Upper lobe of right lung (tissue), 1 donor: ENCODE measurements around the gene DDX27. TPM values are rescaled to one million over a fixed set of nuclear protein-coding genes. Genes with fewer than 3 reads are reported as not detected.
A peak's percentile ranks its signal among the peaks of the same experiment; 100 is the strongest.

Experiments used
- ATAC-seq: fragments of 200-7000 bp; cut with Tn5 transposase; one replicate; pipeline ENCODE4 v1.9.1; 2020; ENCODE audit warnings: mild to moderate bottlenecking, moderate library complexity
- DNase-seq: peaks from one replicate; pipeline ENCODE4 v3.0.0-alpha.2; 2020
- H3K27ac ChIP-seq: fragments of 200-600 bp; one replicate; pipeline ENCODE4 v1.8.0; 2022
- H3K27me3 ChIP-seq: fragments of 200-600 bp; one replicate; pipeline ENCODE4 v1.8.0; 2022; ENCODE audit warnings: mild to moderate bottlenecking
- H3K36me3 ChIP-seq: fragments of 200-600 bp; one replicate; pipeline ENCODE4 v1.8.0; 2022
- H3K4me1 ChIP-seq: fragments of 200-600 bp; one replicate; pipeline ENCODE4 v1.8.0; 2022
- H3K4me3 ChIP-seq: fragments of 200-600 bp; one replicate; pipeline ENCODE4 v1.8.0; 2022; ENCODE audit warnings: mild to moderate bottlenecking
- H3K9me3 ChIP-seq: fragments of 200-600 bp; one replicate; pipeline ENCODE4 v1.8.0; 2022
- intact Hi-C: fragments of 100-400 bp; cut with DNase I; formaldehyde crosslinking; loops from one replicate; pipeline ENCODE4 v1.11.0; 2022
- total RNA-seq: library from RNA; stranded (reverse); fragmentation: NEBNext Ultra II Directional; extraction: Animal tissue kit (Norgen Biotek cat#: 25700); gene quantifications from one replicate; pipeline ENCODE4 v1.2.1, GENCODE V29; 2021
- TF ChIP-seq, protein P1 (sequence below): fragments of 200-600 bp; IDR thresholded peaks from one replicate; pipeline ENCODE4 v1.8.0; 2022; ENCODE audit warnings: antibody characterized with exemption
- donor health status: DM: no; HTN: yes; CAD: no; lungs with severe emphysema.

DDX27 gene
- total RNA-seq, 1 donor from 2014 or later: 25.9 TPM

DNA sequence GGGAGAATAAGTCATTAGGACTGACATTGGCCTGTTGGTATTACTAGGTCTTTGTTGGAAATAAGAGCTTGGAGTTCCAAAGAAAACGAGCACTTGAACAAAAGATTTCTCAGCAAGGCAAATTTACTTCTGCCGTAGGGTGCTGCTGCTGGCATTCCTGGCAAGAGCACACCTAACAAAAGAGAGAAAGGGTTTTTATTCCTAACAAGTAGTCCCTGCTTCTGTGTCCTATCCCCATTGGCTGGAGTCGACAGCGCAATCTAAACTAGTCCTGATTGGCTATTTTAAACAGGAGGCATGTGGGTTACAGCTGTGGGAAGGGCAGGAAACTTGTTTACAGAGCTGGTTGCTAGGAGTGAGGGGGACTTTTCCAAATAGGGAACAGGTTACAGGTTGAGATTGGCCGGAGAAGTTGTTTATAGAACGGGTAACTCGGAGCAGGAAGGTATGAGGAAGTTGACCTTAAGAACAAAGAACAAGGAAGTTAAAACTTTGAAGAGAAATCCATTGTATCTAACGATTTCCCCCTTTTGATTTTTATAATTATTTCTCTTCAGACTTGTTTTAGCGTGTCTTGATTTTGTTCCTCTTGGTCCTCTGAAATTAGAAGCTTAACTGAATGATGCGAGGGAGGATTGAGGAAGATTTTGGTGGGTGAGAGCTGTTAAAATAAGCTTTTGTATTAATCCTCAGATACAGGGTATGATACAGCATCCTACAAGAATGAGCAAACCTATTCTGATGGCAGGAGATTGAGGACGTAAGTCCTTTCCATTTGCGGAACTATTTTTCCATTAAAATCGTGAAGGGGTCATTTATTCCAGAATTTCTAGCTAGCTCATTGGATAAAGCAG is 62.1 kb downstream of the DDX27 start:
- TF ChIP-seq, protein P1, sequence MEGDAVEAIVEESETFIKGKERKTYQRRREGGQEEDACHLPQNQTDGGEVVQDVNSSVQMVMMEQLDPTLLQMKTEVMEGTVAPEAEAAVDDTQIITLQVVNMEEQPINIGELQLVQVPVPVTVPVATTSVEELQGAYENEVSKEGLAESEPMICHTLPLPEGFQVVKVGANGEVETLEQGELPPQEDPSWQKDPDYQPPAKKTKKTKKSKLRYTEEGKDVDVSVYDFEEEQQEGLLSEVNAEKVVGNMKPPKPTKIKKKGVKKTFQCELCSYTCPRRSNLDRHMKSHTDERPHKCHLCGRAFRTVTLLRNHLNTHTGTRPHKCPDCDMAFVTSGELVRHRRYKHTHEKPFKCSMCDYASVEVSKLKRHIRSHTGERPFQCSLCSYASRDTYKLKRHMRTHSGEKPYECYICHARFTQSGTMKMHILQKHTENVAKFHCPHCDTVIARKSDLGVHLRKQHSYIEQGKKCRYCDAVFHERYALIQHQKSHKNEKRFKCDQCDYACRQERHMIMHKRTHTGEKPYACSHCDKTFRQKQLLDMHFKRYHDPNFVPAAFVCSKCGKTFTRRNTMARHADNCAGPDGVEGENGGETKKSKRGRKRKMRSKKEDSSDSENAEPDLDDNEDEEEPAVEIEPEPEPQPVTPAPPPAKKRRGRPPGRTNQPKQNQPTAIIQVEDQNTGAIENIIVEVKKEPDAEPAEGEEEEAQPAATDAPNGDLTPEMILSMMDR: no peak
- H3K36me3 ChIP-seq: peaks cover 72% of the 10 kb centered on the region
- no peak for DNase-seq
- intact Hi-C loops: no loop called here
- H3K27ac ChIP-seq: no peak overlapping the region
- peak overlapping the region; percentile 89 for H3K4me3 ChIP-seq
- no peak for ATAC-seq
- H3K4me1 ChIP-seq: peaks cover 42% of the 10 kb centered on the region
- H3K27me3 ChIP-seq: no peaks in the 10 kb centered on the region
- peaks cover 16% of the 10 kb centered on the region for H3K9me3 ChIP-seq

DNA sequence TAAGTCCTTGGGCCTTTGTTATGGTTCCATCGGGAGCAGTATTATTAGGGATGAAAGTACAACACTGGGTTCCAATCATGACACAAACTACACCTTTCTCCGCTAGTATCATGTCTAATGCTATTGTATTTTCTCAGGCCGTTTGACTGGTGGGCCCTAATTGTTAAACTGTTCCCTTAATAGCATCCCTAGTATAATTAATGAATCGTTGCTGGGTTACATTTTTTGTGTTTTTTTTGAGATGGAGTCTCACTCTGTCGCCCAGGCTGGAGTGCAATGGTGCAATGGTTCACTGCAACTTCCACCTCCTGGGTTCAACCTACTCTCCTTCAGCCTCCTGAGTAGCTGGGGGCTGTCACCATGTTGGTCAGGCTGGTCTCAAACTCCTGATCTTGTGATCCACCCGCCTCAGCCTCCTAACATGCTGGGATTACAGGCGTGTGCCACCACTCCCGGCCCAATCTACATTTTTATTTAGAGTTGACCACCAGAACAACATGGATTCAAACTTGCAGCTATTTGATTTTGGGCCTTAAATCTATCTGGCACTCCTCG is 62.8 kb downstream of the DDX27 start:
- peak overlapping the region; percentile 6 for H3K4me3 ChIP-seq
- intact Hi-C loops: no loop called here
- H3K4me1 ChIP-seq: peaks cover 37% of the 10 kb centered on the region
- H3K27ac ChIP-seq: no peak overlapping the region
- ATAC-seq (no peak), DNase-seq (no peak)
- peaks cover 79% of the 10 kb centered on the region for H3K36me3 ChIP-seq
- TF ChIP-seq, protein P1: no peak
- H3K9me3 ChIP-seq: peaks cover 23% of the 10 kb centered on the region
- no peaks in the 10 kb centered on the region for H3K27me3 ChIP-seq

DNA sequence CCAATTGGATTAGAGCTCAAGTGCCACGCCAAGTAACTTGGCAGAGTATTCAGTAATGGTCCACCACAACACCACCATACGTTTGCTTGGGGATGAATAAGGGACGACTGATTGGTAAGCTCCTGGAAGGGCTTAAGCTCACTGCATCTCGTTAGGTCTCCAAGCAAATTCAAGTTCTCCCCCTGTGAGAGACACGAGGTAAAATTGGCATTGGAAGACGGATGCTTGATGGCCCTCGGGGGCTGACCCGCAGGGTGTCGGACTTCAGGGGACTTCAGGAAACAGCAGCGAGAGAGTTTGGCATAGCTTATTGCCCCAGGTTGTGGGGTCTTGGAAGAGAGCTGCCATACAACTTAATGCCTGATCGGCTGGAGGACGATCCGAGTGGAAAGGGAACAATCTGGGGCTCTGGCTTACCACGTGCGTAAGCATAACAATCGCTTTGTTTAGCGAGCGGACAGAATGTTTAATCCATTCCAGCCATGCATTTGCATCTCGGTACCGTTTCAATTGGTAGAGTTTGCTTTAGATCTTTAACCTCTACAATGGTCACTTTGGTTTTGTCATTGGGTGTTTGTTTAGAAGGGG is 63.5 kb downstream of the DDX27 start:
- no peak overlapping the region for H3K27ac ChIP-seq
- intact Hi-C loops: no loop called here
- H3K27me3 ChIP-seq: no peaks in the 10 kb centered on the region
- H3K4me3 ChIP-seq: no peak overlapping the region
- H3K9me3 ChIP-seq: peaks cover 29% of the 10 kb centered on the region
- DNase-seq (no peak), ATAC-seq (no peak)
- TF ChIP-seq, protein P1: no peak
- peaks cover 86% of the 10 kb centered on the region for H3K36me3 ChIP-seq
- H3K4me1 ChIP-seq: peaks cover 37% of the 10 kb centered on the region

DNA sequence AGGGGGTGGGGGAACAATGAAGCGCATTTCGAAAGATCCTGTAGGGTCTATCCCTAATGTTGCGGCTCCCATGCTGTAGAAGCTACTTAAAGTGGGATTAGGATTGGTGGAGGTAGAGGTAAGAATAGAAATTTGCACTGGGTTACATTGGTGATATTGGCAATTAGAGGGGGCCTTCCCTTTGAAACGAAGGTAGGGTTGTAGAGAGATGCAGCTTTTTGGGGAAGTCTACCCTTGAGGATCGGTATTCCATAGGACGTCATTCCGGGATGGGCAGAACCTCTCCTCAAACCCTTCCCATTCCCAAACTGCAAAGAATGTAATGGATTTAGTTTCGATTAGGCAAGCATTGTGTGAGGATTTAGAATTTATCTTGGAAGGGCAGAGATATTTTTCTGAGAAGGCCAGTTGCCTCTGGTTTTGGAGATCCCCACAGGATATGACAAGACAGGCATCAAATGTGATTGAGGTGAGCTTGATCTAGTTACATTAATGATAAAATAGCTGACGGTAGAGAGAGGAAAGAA is 64.0 kb downstream of the DDX27 start:
- H3K9me3 ChIP-seq: peaks cover 29% of the 10 kb centered on the region
- no peaks in the 10 kb centered on the region for H3K27me3 ChIP-seq
- TF ChIP-seq, protein P1: no peak
- H3K27ac ChIP-seq: no peak overlapping the region
- H3K4me1 ChIP-seq: peaks cover 37% of the 10 kb centered on the region
- DNase-seq: no peak
- no peak overlapping the region for H3K4me3 ChIP-seq
- H3K36me3 ChIP-seq: peaks cover 92% of the 10 kb centered on the region
- no peak for ATAC-seq
- intact Hi-C loops: no loop called here

DNA sequence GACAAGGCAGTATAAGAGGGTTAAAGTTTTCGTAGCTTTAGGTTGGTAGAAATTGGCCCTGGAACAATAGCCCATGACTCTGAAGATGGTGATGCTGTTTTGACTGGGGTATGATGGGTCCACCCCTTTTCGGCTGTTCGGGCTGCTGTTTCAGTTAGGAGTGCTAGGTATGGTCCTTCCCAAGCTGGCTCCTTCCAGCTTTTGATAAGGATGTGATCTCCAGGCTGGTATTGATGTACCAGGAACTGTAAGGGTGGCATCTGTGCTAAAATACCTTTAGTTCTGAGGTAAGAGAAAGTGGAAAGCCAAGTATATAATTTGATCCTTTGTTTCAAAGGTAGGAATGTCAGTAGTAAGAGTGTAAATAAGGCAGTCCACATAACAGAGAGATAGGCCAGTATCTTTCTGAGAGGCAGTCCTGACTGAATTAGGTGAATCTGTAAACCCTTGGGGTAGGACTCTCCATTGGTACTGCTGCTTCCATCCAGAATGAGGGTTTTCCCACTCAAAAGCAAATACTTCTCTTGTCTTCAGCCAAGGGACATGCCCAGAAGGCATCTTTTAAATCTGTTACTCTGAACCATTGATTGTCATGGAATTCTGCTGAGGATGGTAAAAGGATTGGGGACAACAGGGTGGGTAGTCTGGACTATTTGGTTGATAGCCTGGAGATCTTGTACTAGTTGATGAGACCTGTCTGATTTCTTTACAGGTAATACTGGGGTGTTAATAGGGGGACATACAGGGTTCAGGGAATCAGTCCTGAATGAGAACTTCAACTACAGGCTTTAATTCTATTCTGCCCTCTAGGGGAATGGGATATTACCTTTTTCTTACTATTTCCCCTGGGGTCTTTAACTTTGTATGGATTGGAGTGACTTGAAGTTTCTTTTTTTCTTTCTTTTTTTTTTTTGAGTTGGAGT is 64.7 kb downstream of the DDX27 start:
- TF ChIP-seq, protein P1: no peak
- ATAC-seq (no peak), DNase-seq (no peak)
- Histone ChIP-seq H3K27me3 (no peaks in the 10 kb centered on the region), H3K4me3 (no peak overlapping the region), H3K4me1 (peaks cover 36% of the 10 kb centered on the region), H3K9me3 (peaks cover 29% of the 10 kb centered on the region), H3K27ac (no peak overlapping the region), H3K36me3 (peaks cover 99% of the 10 kb centered on the region)
- intact Hi-C loops: no loop called here
